22Rv1 (cell line): ENCODE data around the gene MTERF4.

Source experiments
- ZFX ChIP-seq: fragments of 450-650 bp; IDR thresholded peaks from 2 replicates; pipeline ENCODE4 v1.6.1; 2017; ENCODE audit warnings: antibody characterized with exemption, borderline replicate concordance
- TF ChIP-seq, protein P1 (sequence below): fragments of 450-650 bp; IDR thresholded peaks from 2 replicates; pipeline ENCODE4 v1.5.1; 2017; ENCODE audit warnings: mild to moderate bottlenecking

DNA sequence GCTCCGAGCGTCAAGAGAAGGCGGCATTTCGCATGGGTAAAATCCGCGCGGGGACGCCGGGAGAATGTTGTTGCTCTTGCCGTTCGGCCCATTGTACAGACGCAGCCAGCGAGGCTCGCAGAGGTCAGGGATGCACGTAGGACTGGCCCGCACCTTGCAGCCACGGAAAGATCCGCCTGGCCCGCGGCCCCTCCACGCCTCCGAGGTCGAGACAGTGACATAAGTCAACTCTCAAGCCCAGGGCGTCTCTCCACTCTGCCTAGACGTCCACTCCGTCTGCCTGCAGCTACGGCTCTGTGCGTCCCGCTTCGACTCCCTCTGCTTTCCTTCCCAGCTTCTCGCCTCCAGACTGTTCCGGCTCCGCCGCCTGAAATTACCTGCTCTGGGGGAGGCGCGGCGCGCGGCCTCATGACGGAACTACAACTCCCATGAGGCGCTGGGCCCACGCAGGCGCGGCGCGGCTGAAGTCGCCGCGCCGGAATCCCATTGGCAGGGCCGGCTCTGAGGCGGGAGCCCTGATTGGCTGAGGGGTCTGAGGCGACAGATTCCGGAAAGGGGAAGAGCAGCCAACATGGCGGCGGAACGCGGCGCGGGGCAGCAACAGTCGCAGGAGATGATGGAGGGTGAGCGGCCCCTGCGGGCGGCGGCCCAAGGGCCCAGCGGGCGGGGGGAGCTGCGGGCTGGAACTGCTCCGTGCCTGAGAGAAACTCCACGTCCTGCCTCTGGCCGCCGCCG, 48.0 kb upstream of the MTERF4 start, which contains the start of gene PPP1R7:
- TF ChIP-seq, protein P1, sequence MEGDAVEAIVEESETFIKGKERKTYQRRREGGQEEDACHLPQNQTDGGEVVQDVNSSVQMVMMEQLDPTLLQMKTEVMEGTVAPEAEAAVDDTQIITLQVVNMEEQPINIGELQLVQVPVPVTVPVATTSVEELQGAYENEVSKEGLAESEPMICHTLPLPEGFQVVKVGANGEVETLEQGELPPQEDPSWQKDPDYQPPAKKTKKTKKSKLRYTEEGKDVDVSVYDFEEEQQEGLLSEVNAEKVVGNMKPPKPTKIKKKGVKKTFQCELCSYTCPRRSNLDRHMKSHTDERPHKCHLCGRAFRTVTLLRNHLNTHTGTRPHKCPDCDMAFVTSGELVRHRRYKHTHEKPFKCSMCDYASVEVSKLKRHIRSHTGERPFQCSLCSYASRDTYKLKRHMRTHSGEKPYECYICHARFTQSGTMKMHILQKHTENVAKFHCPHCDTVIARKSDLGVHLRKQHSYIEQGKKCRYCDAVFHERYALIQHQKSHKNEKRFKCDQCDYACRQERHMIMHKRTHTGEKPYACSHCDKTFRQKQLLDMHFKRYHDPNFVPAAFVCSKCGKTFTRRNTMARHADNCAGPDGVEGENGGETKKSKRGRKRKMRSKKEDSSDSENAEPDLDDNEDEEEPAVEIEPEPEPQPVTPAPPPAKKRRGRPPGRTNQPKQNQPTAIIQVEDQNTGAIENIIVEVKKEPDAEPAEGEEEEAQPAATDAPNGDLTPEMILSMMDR: no peak
- no peak for TF ChIP-seq ZFX
